ENCODE data around the gene SLC9A1.

- no peak for TF ChIP-seq CTCF (optimal IDR thresholded peaks at IDR 0.05 in 1 of 3, IDR thresholded peaks at IDR 0.05 in 1 of 3, conservative IDR thresholded peaks at IDR 0.05 in 1 of 3; ENCODE audit: extremely low read depth in 1 of 3, insufficient read depth in 2 of 3, low read length in 3 of 3)
- no peak for TF ChIP-seq EZH2 (IDR thresholded peaks at IDR 0.05; ENCODE audit: low read length)
Observed at GRCh38 chr1:27138368-27138767, 16.6 kb downstream of the SLC9A1 start.

Measured in keratinocyte (primary cell).